ENCODE data around the gene ALCAM.

ALCAM gene

DNA sequence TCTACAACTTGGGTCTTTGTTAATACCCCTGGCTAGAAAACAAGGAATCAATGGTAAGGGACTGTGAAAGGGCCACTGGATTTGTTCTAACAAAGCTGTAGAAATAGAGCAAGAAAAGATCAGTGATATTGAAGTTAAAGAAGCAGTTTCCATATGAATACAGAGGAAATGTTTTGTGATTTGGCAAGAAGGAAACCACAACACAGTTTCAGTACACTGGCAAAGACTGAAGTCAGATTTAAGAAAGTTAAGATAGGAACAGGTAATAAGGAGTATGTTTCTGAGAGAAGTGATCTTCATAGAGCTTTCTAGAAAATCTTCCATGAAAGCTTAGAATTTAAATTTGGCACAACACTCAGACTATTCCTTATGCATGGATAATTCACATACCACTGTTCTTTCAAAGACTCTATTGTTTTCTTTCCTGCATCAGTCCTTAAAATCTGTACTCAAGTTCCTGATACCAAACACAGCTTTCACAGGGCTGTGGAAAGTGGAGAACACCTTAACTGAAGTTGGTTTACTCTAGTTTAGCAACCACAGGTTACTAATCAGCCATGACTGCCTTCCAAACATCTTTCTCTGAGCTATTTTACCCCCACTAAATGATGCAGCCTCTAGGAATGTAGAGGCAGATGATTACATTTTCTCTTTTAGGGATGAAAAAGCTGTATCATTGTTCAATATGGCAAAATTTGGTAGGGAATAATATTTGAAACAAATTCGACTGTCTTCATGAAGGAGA, 32.4 kb upstream of the ALCAM start:
- TF ChIP-seq, protein P1, sequence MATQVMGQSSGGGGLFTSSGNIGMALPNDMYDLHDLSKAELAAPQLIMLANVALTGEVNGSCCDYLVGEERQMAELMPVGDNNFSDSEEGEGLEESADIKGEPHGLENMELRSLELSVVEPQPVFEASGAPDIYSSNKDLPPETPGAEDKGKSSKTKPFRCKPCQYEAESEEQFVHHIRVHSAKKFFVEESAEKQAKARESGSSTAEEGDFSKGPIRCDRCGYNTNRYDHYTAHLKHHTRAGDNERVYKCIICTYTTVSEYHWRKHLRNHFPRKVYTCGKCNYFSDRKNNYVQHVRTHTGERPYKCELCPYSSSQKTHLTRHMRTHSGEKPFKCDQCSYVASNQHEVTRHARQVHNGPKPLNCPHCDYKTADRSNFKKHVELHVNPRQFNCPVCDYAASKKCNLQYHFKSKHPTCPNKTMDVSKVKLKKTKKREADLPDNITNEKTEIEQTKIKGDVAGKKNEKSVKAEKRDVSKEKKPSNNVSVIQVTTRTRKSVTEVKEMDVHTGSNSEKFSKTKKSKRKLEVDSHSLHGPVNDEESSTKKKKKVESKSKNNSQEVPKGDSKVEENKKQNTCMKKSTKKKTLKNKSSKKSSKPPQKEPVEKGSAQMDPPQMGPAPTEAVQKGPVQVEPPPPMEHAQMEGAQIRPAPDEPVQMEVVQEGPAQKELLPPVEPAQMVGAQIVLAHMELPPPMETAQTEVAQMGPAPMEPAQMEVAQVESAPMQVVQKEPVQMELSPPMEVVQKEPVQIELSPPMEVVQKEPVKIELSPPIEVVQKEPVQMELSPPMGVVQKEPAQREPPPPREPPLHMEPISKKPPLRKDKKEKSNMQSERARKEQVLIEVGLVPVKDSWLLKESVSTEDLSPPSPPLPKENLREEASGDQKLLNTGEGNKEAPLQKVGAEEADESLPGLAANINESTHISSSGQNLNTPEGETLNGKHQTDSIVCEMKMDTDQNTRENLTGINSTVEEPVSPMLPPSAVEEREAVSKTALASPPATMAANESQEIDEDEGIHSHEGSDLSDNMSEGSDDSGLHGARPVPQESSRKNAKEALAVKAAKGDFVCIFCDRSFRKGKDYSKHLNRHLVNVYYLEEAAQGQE (IDR thresholded peaks at IDR 0.05; ENCODE audit: insufficient read depth in 1 of 2, low read depth in 2 of 2, low read length in 2 of 2) = no peak
- TF ChIP-seq TAF1 (IDR thresholded peaks at IDR 0.05; ENCODE audit: borderline replicate concordance, insufficient read depth, low read length) (no peak), FOXP2 (optimal IDR thresholded peaks at IDR 0.05; ENCODE audit: borderline replicate concordance, extremely low read depth, extremely low read length, insufficient read depth) (no peak), POLR2AphosphoS5 (IDR thresholded peaks at IDR 0.05; ENCODE audit: low read depth, low read length) (no peak), SIN3A (IDR thresholded peaks at IDR 0.05; ENCODE audit: borderline replicate concordance, insufficient read depth, low read length) (no peak)

DNA sequence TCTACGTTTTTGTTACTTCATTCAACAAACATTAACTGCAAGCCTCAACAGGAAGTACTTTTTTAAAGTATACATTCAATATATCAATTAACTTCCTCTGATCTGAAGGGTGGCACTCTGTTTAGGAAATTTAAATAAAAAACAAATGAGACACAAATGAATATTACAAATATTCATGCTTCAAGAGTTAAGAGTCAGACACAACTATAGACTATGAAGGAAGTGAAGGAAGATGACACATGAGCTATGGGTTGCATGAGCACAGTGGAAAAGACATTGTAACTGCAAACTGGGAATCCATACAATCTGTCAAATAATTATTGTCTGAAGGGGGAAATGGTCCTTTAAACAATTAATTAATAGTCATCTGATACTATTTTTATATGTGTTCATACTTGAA, 26.8 kb upstream of the ALCAM start:
- TF ChIP-seq, protein P1 (IDR thresholded peaks at IDR 0.05; ENCODE audit: insufficient read depth in 1 of 2, low read depth in 2 of 2, low read length in 2 of 2) = no peak
- TF ChIP-seq TAF1 (IDR thresholded peaks at IDR 0.05; ENCODE audit: borderline replicate concordance, insufficient read depth, low read length) = no peak
- no peak for TF ChIP-seq POLR2AphosphoS5 (IDR thresholded peaks at IDR 0.05; ENCODE audit: low read depth, low read length)
- TF ChIP-seq SIN3A (IDR thresholded peaks at IDR 0.05; ENCODE audit: borderline replicate concordance, insufficient read depth, low read length) = no peak
- no peak for TF ChIP-seq FOXP2 (optimal IDR thresholded peaks at IDR 0.05; ENCODE audit: borderline replicate concordance, extremely low read depth, extremely low read length, insufficient read depth)

DNA sequence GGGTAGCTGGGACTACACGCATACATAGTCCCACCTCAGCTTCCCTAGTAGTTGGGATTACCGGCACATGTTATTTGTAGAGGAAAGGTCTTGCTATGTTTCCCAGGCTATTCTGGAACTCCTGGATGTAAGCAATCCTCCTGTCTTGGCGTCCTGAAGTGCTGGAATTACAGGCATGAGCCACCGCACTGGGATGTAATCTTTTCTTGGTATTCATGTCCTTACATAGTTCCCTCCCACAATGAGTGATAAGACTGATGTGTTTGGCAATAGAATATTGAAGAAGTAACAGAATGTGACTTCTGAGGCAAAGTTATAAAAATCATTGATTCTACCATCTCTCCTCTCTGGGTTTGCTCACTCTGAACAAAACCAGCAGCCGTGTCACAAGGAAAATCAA, 22.7 kb upstream of the ALCAM start:
- no peak for TF ChIP-seq TAF1 (IDR thresholded peaks at IDR 0.05; ENCODE audit: borderline replicate concordance, insufficient read depth, low read length)
- TF ChIP-seq FOXP2 (optimal IDR thresholded peaks at IDR 0.05; ENCODE audit: borderline replicate concordance, extremely low read depth, extremely low read length, insufficient read depth) = no peak
- TF ChIP-seq, protein P1 (IDR thresholded peaks at IDR 0.05; ENCODE audit: insufficient read depth in 1 of 2, low read depth in 2 of 2, low read length in 2 of 2) = no peak
- no peak for TF ChIP-seq POLR2AphosphoS5 (IDR thresholded peaks at IDR 0.05; ENCODE audit: low read depth, low read length)
- TF ChIP-seq SIN3A (IDR thresholded peaks at IDR 0.05; ENCODE audit: borderline replicate concordance, insufficient read depth, low read length) = no peak

DNA sequence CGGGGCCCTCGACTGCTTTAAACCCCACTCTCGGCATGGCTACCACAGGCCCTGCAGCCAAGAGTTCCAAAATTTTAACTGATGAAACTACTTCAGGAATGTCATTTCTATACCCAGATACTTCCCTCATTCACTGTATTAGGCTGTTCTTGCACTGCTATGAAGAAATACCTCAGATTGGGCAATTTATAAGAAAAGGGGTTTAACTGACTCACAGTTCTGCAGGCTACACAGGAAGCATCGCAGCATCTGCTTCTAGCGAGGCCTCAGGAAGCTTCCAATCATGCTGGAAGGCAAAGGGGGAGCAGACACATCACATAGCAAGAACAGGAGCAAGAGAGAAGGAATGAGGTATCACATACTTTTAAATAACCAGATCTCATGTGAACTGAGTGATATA, 21.6 kb upstream of the ALCAM start:
- TF ChIP-seq, protein P1 (IDR thresholded peaks at IDR 0.05; ENCODE audit: insufficient read depth in 1 of 2, low read depth in 2 of 2, low read length in 2 of 2) = no peak
- TF ChIP-seq POLR2AphosphoS5 (IDR thresholded peaks at IDR 0.05; ENCODE audit: low read depth, low read length) (no peak), SIN3A (IDR thresholded peaks at IDR 0.05; ENCODE audit: borderline replicate concordance, insufficient read depth, low read length) (no peak), FOXP2 (optimal IDR thresholded peaks at IDR 0.05; ENCODE audit: borderline replicate concordance, extremely low read depth, extremely low read length, insufficient read depth) (no peak), TAF1 (IDR thresholded peaks at IDR 0.05; ENCODE audit: borderline replicate concordance, insufficient read depth, low read length) (no peak)
